SK-N-SH (cell line): Measurements from ENCODE around the gene AMACR. TPM values are rescaled to one million over a fixed set of nuclear protein-coding genes. Genes with fewer than 3 reads are reported as not detected.

Experiments
- CTCF ChIA-PET: fragments of 300-600, 350-600 bp; formaldehyde crosslinking; extraction: SDS; loops from one replicate; lab custom pipeline; 2021; lab: Yijun Ruan, JAX
- POLR2A ChIA-PET: fragments of 350-600 bp; sonication (Branson Sonifier 250); formaldehyde crosslinking; extraction: SDS; loops from one replicate; lab custom pipeline; 2020; ENCODE audit warnings: antibody characterized with exemption, inconsistent platforms; lab: Yijun Ruan, JAX
- DNase-seq: peaks from one replicate; pipeline ENCODE4 v3.0.0; 2012
- H2AFZ ChIP-seq: fragments of 200-600 bp; sonication (generic); 2 replicates; pipeline ENCODE4 v1.8.1; 2016; ENCODE audit warnings: antibody characterized with exemption, mild to moderate bottlenecking, low read depth
- H3F3A ChIP-seq: fragments of 200-600 bp; sonication (generic); replicated peaks from 2 replicates; pipeline ENCODE3; 2016; ENCODE audit warnings: antibody characterized with exemption, mild to moderate bottlenecking; ENCODE audit not compliant: insufficient read depth
- H3K27ac ChIP-seq, 2 experiments: fragments of 200-500 bp in 1 of 2; fragments of 200-600 bp in 1 of 2; sonication (Bioruptor generic) in 1 of 2; sonication (generic), shearing (Covaris generic) in 1 of 2; 2 replicates each; pipeline versions ENCODE4 v1.5.1 to v1.6.1; 2014 to 2016; ENCODE audit warnings: low read depth in 2 of 2, inconsistent platforms in 1 of 2, low read length in 1 of 2, mild to moderate bottlenecking in 1 of 2, mixed read lengths in 1 of 2
- H3K27me3 ChIP-seq: fragments of 200-600 bp; sonication (generic), shearing (Covaris generic); 2 replicates; pipeline ENCODE4 v1.6.1; 2016; ENCODE audit warnings: mixed run types; ENCODE audit not compliant: insufficient read depth
- H3K36me3 ChIP-seq, 2 experiments: fragments of 200-500 bp in 1 of 2; fragments of 200-600 bp in 1 of 2; sonication (Bioruptor generic) in 1 of 2; sonication (generic) in 1 of 2; replicated peaks in 1 of 2; 2 replicates each; pipeline versions ENCODE3 to v1.5.1; 2014 to 2016; ENCODE audit warnings: low read length in 1 of 2, mild to moderate bottlenecking in 1 of 2; ENCODE audit not compliant: insufficient read depth in 2 of 2, control insufficient read depth in 1 of 2
- H3K4me1 ChIP-seq, 2 experiments: fragments of 200-500 bp in 1 of 2; fragments of 200-600 bp in 1 of 2; sonication (Bioruptor generic) in 1 of 2; sonication (generic), shearing (Covaris generic) in 1 of 2; 2 replicates each; pipeline versions ENCODE4 v1.5.1 to v1.6.1; 2014 to 2016; ENCODE audit warnings: low read depth in 1 of 2, low read length in 1 of 2, mixed run types in 1 of 2; ENCODE audit not compliant: insufficient read depth in 2 of 2, control insufficient read depth in 1 of 2
- H3K4me2 ChIP-seq: fragments of 200-600 bp; sonication (generic), shearing (Covaris generic); 2 replicates; pipeline ENCODE4 v1.6.1; 2017; ENCODE audit warnings: mixed run types
- H3K4me3 ChIP-seq, 2 experiments: fragments of 200-500 bp in 1 of 2; fragments of 200-600 bp in 1 of 2; sonication (Bioruptor generic) in 1 of 2; sonication (generic), shearing (Covaris generic) in 1 of 2; 2 replicates each; pipeline versions ENCODE4 v1.5.1 to v1.8.1; 2014 to 2016; ENCODE audit warnings: low read depth in 2 of 2, inconsistent platforms in 1 of 2, low read length in 1 of 2, mild to moderate bottlenecking in 1 of 2, mixed read lengths in 1 of 2, moderate library complexity in 1 of 2
- H3K79me2 ChIP-seq: fragments of 200-600 bp; sonication (generic); 2 replicates; pipeline ENCODE4 v1.8.1; 2017; ENCODE audit warnings: mild to moderate bottlenecking; ENCODE audit not compliant: insufficient read depth
- H3K9ac ChIP-seq: fragments of 200-600 bp; sonication (generic); 2 replicates; pipeline ENCODE4 v1.6.1; 2017; ENCODE audit warnings: mixed run types
- H3K9me2 ChIP-seq: fragments of 200-600 bp; sonication (generic); 2 replicates; pipeline ENCODE4 v1.6.1; 2017; ENCODE audit warnings: mixed run types
- H3K9me3 ChIP-seq: fragments of 200-600 bp; sonication (generic); 2 replicates; pipeline ENCODE4 v1.6.1; 2017; ENCODE audit warnings: mixed run types, mild to moderate bottlenecking, moderate library complexity
- H4K20me1 ChIP-seq: fragments of 200-600 bp; sonication (generic); 2 replicates; pipeline ENCODE4 v1.6.1; 2017; ENCODE audit warnings: mild to moderate bottlenecking, mixed run types; ENCODE audit not compliant: insufficient read depth
- CHD2 ChIP-seq: fragments of 150-350 bp; IDR thresholded peaks from 2 replicates; pipeline ENCODE4 v1.6.1; 2018; ENCODE audit warnings: low read length; ENCODE audit not compliant: partially characterized antibody
- EP300 ChIP-seq, 2 experiments: IDR thresholded peaks; 2 replicates each; pipeline versions ENCODE4 v1.4.0 to v1.6.1; 2012; ENCODE audit warnings: borderline replicate concordance in 1 of 2, low read depth in 1 of 2, low read length in 1 of 2
- EZH2phosphoT487 ChIP-seq: fragments of 200-600 bp; sonication (generic); IDR thresholded peaks from 2 replicates; pipeline ENCODE4 v1.6.1; 2017; ENCODE audit warnings: low read depth, mixed run types, mild to moderate bottlenecking, antibody characterized with exemption, moderate library complexity, borderline replicate concordance
- NFIC ChIP-seq: IDR thresholded peaks from 2 replicates; pipeline ENCODE4 v1.4.0; 2012; ENCODE audit warnings: borderline replicate concordance
- PBX3 ChIP-seq: IDR thresholded peaks from 2 replicates; pipeline ENCODE4; 2012
- POLR2AphosphoS5 ChIP-seq: IDR thresholded peaks from 2 replicates; pipeline ENCODE4 v1.6.1; 2012; ENCODE audit warnings: low read depth, low read length
- RAD21 ChIP-seq: IDR thresholded peaks from 2 replicates; pipeline ENCODE4 v1.6.1; 2012; ENCODE audit warnings: mild to moderate bottlenecking, low read length
- RCOR1 ChIP-seq: fragments of 150-350 bp; IDR thresholded peaks from 2 replicates; pipeline ENCODE4 v1.6.1; 2017; ENCODE audit warnings: antibody characterized with exemption, low read length
- REST ChIP-seq: IDR thresholded peaks from 2 replicates; pipeline ENCODE4 v1.6.1; 2012; ENCODE audit warnings: mild to moderate bottlenecking, low read depth, low read length, moderate library complexity
- TAF1 ChIP-seq: IDR thresholded peaks from 2 replicates; pipeline ENCODE4 v1.6.1; 2012; ENCODE audit warnings: low read depth, mild to moderate bottlenecking, low read length, moderate library complexity, borderline replicate concordance
- WGBS: methylation state at CpG from one replicate; pipeline ENCODE4 v1.1.6; 2017; ENCODE audit warnings: low lambda C conversion rate; 5-methylcytosine and 5-hydroxymethylcytosine counted together
- polyA plus RNA-seq, 3 experiments: library from polyadenylated mRNA; depleted of rRNA; stranded (reverse); fragments of >200 nt; gene quantifications; 2 replicates each; pipeline ENCODE4 v1.2.3, GENCODE V29; 2012
- TF ChIP-seq, protein P1 (sequence below): IDR thresholded peaks from 2 replicates; pipeline ENCODE4 v1.4.0; 2012; ENCODE audit warnings: low read depth
- TF ChIP-seq, protein P2 (sequence below): fragments of 200-600 bp; sonication (generic); IDR thresholded peaks from 2 replicates; pipeline ENCODE4 v1.6.1; 2017; ENCODE audit warnings: antibody characterized with exemption, mild to moderate bottlenecking, moderate library complexity
- TF ChIP-seq, protein P3 (sequence below): fragments of 150-350 bp; IDR thresholded peaks from 2 replicates; pipeline ENCODE4 v1.6.1; 2017; ENCODE audit warnings: antibody characterized with exemption, low read length, low read depth, borderline replicate concordance

The AMACR gene
- polyA plus RNA-seq, 1 of the 3 experiments (the other 2 are of a cell fraction): 11.8 TPM

- CTCF ChIA-PET: no interaction called here
- H3K9me2 ChIP-seq: no peaks in the 10 kb centered on the region
- no peak overlapping the region for H3K9ac ChIP-seq
- TF ChIP-seq CHD2 (no peak), REST (no peak), POLR2AphosphoS5 (no peak)
- H3K27me3 ChIP-seq: no peaks in the 10 kb centered on the region
- no peak overlapping the region for H3K27ac ChIP-seq
- H3K4me1 ChIP-seq: no peaks in the 10 kb centered on the region
- no peak overlapping the region for H2AFZ ChIP-seq
- 81% methylated on average over 3 of the region's 3 CpGs for WGBS
- H3K4me2 ChIP-seq: no peak overlapping the region
- POLR2A ChIA-PET: no interaction called here
- no peaks in the 10 kb centered on the region for H4K20me1 ChIP-seq
- H3K9me3 ChIP-seq: no peaks in the 10 kb centered on the region
- peaks cover 0 to 6% of the 10 kb centered on the region in 2 experiments for H3K36me3 ChIP-seq
- no peak for DNase-seq
- no peak overlapping the region for H3K4me3 ChIP-seq
- no peaks in the 10 kb centered on the region for H3K79me2 ChIP-seq
- peaks cover 4% of the 10 kb centered on the region for H3F3A ChIP-seq
Measured at GRCh38 chr5:34031966-34032365, 24.1 kb upstream of the AMACR start.

DNA sequence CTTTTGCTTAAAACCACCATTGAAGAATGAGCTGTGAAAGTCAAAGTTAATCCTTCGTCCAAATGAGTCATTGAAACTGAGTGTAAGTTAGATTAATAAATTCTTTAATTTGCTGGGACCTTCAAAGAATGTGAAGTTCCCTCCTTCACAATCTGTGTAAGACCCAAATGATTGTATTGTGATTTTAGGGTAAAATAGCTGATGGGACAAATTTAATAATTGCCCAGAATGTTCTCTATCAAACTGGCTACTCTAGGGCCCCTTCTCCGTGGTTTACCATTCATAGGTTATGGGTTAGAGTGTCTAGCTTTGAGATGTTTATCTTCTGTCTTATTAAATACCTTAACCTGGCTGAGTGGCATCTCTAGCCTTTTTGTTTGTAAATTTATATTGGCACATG lies 23.3 kb upstream of the AMACR start:
- H4K20me1 ChIP-seq: no peaks in the 10 kb centered on the region
- TF ChIP-seq, protein P1, sequence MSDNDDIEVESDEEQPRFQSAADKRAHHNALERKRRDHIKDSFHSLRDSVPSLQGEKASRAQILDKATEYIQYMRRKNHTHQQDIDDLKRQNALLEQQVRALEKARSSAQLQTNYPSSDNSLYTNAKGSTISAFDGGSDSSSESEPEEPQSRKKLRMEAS: no peak
- TF ChIP-seq REST: no peak
- TF ChIP-seq, protein P2, sequence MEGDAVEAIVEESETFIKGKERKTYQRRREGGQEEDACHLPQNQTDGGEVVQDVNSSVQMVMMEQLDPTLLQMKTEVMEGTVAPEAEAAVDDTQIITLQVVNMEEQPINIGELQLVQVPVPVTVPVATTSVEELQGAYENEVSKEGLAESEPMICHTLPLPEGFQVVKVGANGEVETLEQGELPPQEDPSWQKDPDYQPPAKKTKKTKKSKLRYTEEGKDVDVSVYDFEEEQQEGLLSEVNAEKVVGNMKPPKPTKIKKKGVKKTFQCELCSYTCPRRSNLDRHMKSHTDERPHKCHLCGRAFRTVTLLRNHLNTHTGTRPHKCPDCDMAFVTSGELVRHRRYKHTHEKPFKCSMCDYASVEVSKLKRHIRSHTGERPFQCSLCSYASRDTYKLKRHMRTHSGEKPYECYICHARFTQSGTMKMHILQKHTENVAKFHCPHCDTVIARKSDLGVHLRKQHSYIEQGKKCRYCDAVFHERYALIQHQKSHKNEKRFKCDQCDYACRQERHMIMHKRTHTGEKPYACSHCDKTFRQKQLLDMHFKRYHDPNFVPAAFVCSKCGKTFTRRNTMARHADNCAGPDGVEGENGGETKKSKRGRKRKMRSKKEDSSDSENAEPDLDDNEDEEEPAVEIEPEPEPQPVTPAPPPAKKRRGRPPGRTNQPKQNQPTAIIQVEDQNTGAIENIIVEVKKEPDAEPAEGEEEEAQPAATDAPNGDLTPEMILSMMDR: no peak
- TF ChIP-seq RAD21: no peak
- no peak for TF ChIP-seq EZH2phosphoT487
- no peak for TF ChIP-seq EP300 (IDR thresholded peaks at IDR 0.05; ENCODE audit: borderline replicate concordance in 1 of 2, low read depth in 1 of 2, low read length in 1 of 2)
- TF ChIP-seq TAF1: no peak
- TF ChIP-seq PBX3: no peak
- TF ChIP-seq, protein P3, sequence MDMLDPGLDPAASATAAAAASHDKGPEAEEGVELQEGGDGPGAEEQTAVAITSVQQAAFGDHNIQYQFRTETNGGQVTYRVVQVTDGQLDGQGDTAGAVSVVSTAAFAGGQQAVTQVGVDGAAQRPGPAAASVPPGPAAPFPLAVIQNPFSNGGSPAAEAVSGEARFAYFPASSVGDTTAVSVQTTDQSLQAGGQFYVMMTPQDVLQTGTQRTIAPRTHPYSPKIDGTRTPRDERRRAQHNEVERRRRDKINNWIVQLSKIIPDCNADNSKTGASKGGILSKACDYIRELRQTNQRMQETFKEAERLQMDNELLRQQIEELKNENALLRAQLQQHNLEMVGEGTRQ: no peak
- no peak for TF ChIP-seq RCOR1
- TF ChIP-seq NFIC: no peak

More for the DNA sequence above, 23.3 kb upstream of the AMACR start:
- no peaks in the 10 kb centered on the region for H3K9me2 ChIP-seq
- H3K79me2 ChIP-seq: no peaks in the 10 kb centered on the region
- H3K4me1 ChIP-seq: peaks cover 0 to under 1% of the 10 kb centered on the region in 2 experiments; a peak in 1 of 4 replicates
- H3K36me3 ChIP-seq: peaks cover 0 to 11% of the 10 kb centered on the region in 2 experiments
- H3K9ac ChIP-seq: no peak overlapping the region
- H3K27ac ChIP-seq: no peak overlapping the region
- H3K27me3 ChIP-seq: no peaks in the 10 kb centered on the region
- POLR2A ChIA-PET: no interaction called here
- H3K4me3 ChIP-seq: no peak overlapping the region
- CTCF ChIA-PET: interaction anchor here (0.9 kb wide), 1 partner anchor 9 kb away, joined by 3 read pairs; no protein-coding TSS in a partner anchor
- H3K4me2 ChIP-seq: no peak overlapping the region
- no peaks in the 10 kb centered on the region for H3K9me3 ChIP-seq
- H2AFZ ChIP-seq: no peak overlapping the region
- H3F3A ChIP-seq: peaks cover 4% of the 10 kb centered on the region
- no peak for DNase-seq
- 82% methylated on average over 2 of the region's 2 CpGs for WGBS
